ENCODE measurements around the gene GRM7.

Gene GRM7

GRCh38 chr3:7683426-7683825, 822.5 kb downstream of the GRM7 start:
- no peak for DNase-seq

- DNase-seq = no peak
These were observed 823.3 kb downstream of the GRM7 start for GRCh38 chr3:7684182-7684715.

- DNase-seq = no peak
These were observed 826.7 kb downstream of the GRM7 start for GRCh38 chr3:7687428-7688147.

- DNase-seq = no peak
These were observed 832.0 kb downstream of the GRM7 start for GRCh38 chr3:7692866-7693265.

GRCh38 chr3:7693976-7694375, 833.1 kb downstream of the GRM7 start:
- DNase-seq = no peak

GRCh38 chr3:7695049-7695448, 834.1 kb downstream of the GRM7 start:
- DNase-seq = no peak

- no peak for DNase-seq
These were observed 835.4 kb downstream of the GRM7 start for GRCh38 chr3:7696320-7696719.

GRCh38 chr3:7697548-7697947, 836.6 kb downstream of the GRM7 start:
- DNase-seq = no peak

GRCh38 chr3:7700539-7700938, 839.6 kb downstream of the GRM7 start:
- DNase-seq = peak; percentile 36

GRCh38 chr3:7700977-7701376, 840.1 kb downstream of the GRM7 start:
- DNase-seq = no peak

GRCh38 chr3:7707187-7707586, 846.3 kb downstream of the GRM7 start:
- peak; percentile 72 for DNase-seq

- DNase-seq = no peak
These were observed 848.6 kb downstream of the GRM7 start for GRCh38 chr3:7709376-7710082.

GRCh38 chr3:7710284-7710683, 849.4 kb downstream of the GRM7 start:
- no peak for DNase-seq

- no peak for DNase-seq
These were observed 852.8 kb downstream of the GRM7 start for GRCh38 chr3:7713724-7714123.

GRCh38 chr3:7720649-7721297, 859.9 kb downstream of the GRM7 start:
- DNase-seq = no peak

- no peak for DNase-seq
These were observed 861.0 kb downstream of the GRM7 start for GRCh38 chr3:7721869-7722268.

- no peak for DNase-seq
These were observed 867.9 kb downstream of the GRM7 start for GRCh38 chr3:7728566-7729519.

GRCh38 chr3:7733933-7734332, 873.0 kb downstream of the GRM7 start:
- DNase-seq = no peak

- DNase-seq = no peak
These were observed 873.5 kb downstream of the GRM7 start for GRCh38 chr3:7734456-7734855.

- DNase-seq = no peak
These were observed 876.3 kb downstream of the GRM7 start for GRCh38 chr3:7737263-7737662.

GRCh38 chr3:7739754-7740153, 878.8 kb downstream of the GRM7 start:
- DNase-seq = no peak

GRCh38 chr3:7740458-7740857, 879.5 kb downstream of the GRM7 start:
- no peak for DNase-seq

- peak; percentile 43 for DNase-seq
These were observed 883.9 kb downstream of the GRM7 start for GRCh38 chr3:7744850-7745249.
